Activated CD8-positive, alpha-beta memory T cell treated with anti-CD3 and anti-CD28 coated beads for 4 hours (primary cell): Measurements from ENCODE around the gene ENTPD1.
A peak's percentile ranks its signal among the peaks of the same experiment; 100 is the strongest.
"Not testable (repeated sequence)": the region's sequence is repeated elsewhere in the genome, so short reads cannot be mapped to it uniquely, and the experiment has no call there.

ENCODE experiments used
- DNase-seq, 2 donors: peaks; one replicate each; pipeline ENCODE4 v3.0.0-alpha.2; 2020; ENCODE audit warnings: low read depth in 2 of 2

The ENTPD1 gene

DNA sequence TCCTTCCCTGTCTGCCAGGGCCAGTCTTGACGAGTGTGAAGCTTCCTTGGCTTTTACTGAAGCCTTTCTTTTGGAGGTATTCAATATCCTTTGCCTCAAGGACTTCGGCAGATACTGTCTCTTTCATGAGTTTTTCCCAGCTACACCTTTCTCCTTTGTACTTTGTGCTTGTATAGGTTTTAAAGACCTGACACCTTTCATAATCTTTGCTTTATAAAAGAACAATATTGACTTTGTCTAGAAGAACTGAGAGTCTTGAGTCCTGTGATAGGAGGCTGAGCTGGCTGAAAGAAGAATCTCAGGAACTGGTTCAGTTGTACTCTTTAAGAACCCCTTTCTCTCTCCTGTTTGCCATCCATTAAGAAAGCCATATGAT, 110.5 kb downstream of the ENTPD1 start:
- no peak for DNase-seq

DNA sequence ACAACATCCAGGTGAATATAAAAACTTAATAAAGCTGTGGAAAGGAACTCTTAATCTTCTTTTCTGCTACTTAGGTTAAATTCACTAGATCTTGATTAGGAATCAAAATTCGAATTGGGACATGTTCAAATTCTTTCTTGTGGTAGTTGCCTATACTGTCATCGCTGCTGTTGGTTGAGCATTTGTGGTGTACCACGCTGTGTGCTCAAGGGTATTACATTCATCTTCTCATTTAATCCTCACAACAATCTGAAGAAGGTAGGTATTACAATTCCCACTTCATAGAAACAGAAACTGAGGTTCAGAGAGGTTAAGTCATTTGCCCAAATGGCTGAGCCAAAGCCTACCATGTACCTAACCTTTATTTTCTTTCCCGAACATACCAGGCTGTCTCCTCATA, 111.9 kb downstream of the ENTPD1 start:
- no peak for DNase-seq

DNA sequence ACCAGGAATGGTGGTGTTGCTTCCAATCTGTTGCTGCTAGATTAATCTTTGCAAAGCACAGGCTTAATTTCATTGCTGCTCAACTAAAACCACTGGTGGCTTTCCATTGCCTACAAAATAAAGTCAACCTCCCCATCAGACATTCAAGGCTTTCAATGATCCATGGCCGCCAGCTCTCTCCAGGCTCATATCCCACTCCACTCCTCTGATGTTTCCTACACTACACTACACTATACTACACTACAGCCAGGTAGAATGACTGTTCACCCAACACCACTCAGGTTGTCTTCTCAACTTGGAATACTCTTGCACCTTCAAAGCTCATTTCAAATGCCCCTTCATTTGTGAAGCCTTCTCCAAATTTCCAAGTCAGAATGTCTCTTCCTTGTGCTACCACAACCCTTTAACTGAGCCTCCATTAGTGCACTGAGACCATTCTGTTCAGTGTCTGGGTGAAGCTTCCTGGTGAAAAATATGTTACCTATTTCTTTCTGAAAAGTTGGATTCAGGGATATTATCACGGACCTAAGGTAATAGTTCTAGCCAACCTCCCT, 116.3 kb downstream of the ENTPD1 start:
- no peak for DNase-seq

DNA sequence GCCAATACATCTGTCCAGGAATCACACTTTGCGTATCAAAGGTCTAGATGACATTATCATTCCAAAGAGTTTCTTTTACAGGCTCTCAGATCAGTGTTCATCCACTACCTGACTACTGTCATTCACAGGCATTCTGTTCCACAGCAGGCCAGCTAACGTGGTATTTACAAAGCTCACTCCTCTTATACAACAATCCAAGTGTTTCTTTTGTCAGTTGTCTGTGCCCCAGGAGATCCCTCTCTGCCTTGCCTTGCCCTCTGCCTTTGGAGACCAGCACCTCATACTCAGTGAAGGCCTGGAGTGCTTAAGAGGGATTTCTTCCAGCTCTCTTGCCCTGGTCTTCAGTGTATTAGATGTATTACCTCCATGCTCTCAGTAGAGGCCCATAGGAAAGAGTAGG, 117.2 kb downstream of the ENTPD1 start:
- DNase-seq: no peak

DNA sequence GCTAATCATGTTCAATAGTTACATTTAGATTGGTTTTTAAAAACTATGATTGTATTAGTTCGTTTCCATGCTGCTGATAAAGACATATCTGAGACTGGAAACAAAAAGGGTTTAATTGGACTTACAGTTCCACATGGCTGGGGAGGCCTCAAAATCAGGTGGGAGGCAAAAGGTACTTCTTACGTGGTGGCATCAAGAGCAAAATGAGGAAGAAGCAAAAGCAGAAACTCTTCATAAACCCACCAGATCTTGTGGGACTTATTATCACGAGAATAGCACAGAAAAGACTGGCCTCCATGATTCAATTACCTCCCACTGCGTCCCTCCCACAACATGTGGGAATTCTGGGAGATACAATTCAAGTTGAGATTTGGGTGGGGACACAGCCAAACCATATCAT, 117.7 kb downstream of the ENTPD1 start:
- no peak for DNase-seq

DNA sequence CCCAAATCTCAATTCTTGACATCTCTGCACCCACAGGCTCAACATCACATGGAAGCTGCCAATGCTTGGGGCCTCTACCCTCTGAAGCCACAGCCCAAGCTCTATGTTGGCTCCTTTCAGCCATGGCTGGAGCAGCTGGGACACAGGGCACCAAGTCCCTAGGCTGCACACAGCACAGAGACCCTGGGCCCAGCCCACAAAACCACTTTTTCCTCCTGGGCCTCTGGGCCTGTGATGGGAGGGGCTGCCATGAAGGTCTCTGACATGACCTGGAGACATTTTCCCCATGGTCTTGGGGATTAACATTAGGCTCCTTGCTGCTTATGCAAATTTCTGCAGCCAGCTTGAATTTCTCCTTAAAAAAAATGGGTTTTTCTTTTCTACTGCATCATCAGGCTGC, 118.8 kb downstream of the ENTPD1 start:
- DNase-seq: not testable (repeated sequence)

DNA sequence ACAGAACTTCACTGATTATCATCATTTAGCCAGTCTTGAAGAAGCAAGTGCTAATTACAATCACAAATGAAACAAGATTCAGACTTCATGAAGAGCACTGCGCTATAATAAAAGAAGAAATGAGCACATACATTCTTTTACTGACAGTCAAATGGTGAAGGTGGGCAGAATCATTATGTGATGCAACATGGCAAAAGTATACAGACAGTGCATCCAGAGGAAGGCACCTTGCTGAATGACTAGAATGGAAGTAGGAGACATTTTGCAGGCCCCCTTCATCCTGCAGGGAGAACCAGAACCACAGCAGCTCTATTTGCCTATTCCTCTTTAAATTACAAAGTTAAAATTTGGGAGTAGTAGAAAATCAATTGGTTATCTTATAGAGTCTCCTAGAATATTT, 120.8 kb downstream of the ENTPD1 start:
- DNase-seq: no peak

DNA sequence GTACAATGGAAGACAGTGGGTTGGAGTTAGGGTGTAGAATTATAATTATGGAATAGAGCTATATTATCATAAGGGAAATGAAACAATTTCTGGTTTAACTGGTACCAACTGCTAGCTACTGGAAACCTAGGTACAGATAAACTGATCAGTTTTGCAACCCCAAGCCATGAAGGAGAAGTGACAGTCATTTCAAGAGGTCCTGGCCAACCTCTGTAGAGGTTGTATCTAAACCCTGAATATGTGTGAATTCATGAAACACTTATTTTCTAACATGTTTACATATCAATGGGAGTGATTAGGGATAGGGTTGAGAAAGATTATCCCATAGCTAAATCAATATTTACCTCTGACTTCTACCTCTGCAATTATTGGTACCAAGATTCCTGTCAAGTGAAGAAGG, 121.9 kb downstream of the ENTPD1 start:
- DNase-seq: no peak

DNA sequence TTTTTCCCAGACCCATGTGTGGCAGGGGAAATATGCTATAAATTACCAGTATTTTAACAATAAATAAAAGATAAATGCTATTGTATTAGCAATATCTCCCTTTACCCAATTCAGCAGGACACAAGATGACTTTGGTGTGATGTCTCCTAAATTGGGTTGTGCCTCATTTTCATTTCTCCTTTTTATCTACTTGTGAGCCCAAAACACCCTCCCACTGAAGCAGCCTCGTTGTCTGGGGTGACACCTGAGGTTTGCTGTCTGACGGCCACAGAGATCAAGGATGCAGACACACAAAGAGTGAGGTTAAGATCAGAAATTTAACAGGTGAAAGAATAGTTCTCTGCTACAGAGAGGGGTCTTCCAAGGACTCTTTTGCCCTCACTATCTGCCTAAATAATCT, 124.7 kb downstream of the ENTPD1 start:
- DNase-seq: no peak

DNA sequence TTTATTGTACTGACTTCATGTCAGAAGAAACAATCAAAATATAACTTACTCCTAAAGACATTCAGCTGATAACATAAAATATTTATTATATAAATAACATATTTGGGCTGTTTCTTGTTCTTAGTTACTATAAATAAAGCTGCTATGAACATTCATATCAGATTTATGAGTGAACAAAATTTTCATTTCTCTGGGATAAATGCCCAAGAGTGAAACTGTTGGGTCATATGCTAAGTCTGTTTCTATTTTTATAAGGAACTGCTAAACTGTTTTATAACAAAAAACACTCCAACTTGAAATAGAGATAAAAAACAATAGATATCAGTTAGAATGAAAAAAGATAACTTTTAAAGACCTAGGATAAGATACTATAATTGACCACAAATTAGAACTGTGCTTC, 125.4 kb downstream of the ENTPD1 start:
- no peak for DNase-seq

DNA sequence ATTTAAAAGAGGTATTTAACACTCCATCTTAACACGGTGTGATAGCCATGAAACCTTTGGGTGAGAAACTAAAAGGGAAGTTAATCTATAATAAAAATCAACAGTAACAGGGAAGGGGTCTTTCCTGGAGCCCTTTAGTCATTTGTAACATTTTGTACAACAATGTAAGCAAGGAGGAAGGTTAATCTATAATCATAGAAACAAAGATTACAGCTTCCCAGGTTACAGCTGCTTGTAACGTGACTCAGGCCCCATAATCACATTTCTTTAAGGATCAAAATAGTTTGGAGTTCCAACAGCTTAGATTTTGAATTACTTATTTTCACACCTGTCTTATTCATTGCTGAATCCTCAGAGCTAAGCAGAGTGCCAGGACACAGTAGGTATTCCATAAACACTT, 133.9 kb downstream of the ENTPD1 start:
- DNase-seq: no peak

DNA sequence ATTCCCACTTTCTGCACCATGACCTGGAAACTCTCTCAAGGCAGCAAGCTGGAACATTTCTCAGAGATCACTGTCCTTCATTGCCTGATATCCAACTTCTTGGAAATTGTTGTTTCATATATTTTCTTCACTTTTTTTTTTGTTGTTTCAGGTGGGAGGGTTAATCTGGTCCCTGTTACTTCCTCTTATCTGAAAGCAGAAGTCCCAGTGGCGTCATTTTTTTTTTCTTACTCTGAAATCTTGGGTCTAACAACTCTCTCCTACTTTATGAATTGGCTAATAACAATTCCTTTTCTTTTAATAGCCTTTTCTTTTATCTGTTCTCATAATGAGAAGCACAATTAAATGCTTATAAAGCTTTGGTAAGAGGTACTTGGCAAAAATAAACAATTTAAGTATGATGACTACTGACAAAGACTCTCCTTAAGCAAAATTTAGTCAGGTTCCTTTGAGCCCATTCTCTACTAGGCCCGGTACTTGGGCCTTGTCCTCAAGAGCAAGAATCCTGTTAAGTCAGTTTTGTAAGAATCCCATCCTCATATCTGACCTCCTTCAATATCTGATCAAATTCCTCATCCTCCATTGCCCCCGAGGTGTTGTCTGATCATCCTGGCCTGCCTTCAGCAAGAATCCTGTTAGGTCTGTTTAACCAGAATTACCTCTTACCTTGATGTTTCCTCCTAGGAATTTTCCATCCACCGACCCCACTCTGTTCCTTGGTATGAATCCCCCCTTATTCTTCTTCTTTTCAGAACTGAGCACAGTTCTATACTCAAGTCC, 140.3 kb downstream of the ENTPD1 start:
- DNase-seq: no peak

DNA sequence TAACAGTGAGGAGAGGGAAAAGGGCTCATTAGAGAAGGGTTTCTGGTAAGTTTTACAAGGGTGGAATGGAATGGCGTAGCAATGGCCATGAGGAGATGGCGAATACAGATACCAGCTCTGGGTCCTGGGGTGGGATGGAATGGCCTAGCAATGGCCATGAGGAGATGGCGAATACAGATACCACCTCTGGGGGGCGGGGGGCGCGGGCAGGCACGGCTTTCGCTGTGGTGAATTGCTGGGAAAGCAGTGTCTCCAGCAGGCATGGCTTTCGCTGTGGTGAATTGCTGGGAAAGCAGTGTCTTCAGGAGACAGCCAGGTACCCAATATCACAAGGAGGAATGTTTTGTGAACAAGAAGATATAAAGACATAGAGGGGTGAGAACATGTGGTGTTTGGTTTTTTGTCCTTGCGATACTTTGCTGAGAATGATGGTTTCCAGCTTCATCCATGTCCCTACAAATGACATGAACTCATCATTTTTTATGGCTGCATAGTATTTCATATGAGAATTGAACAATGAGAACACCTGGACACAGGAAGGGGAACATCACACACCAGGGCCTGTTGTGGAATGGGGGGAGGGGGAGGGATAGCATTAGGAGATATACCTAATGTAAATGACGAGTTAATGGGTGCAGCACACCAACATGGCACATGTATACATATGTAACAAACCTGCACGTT, 150.1 kb downstream of the ENTPD1 start:
- not testable (repeated sequence) for DNase-seq

DNA sequence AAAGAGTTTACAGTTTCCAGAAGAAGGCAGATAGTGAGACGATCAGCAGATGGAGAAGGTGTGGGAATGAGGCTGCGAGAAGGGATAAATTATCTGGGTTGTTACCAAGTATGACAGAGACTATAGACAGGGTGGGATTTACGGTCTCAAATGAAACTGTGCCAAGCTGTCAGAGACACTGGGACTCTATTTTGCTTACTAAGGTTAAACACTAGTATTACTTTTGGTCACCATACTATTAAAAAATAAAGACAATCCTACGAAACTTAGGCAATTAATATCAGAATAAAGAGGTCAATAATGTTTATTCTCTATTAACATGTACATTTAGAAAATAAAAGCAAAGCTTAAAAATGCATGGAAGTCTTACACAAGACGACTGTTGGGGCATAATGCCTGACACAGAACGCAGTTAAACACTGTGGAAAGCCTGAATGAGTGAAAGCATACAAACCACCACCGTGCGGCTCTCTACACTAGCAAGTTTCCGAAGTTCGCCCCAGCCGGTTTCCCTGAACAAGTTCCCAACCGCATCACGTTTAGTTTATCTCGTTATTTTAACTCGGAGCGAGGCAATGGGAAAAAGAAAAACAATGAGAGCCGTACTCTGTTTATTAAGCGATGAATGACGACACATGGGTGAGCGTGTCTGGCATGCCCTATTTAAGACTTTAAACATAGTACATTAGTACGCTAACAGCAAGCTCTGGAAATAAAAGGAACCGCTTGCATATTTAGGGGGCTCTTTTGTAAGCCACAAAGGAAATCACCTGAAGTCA, 150.9 kb downstream of the ENTPD1 start:
- no peak for DNase-seq

DNA sequence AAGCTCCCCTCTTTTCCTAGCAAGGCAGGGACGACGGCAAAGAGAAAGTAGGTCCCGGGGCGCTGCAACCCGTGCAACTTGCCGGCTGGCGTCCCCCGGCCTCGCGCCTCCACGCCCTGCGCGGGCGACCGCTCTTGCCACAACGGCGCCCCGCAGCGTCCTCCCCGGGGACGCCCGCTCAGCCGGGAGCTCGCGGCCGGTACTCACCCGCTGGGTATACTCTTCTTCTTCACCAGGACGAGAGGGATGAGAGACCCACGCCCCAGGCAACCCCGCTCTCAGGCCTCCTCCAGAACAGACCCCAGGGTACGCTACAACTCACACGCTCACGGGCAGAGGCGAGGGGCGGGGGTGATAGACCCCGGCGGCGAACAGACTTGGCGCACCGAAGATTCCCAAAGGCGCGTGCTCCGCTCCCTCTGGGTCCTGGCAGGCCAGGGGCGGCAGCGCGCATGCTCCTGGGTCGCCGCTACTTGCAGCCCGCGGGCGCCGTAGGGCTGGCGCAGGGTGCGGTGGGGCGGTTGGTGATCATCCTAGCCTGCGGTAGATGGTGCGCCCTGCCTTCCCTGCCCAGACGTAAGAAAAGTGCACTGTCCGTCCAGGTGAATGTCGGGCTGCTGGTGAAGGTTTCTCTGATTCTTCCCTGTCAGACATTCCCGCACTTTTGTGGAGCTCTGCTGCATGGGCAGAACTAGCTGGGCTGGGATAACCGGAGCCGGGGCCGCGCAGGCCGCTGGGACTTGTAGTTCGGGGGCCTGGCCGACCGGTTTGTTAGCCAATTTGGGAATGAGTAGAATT, 151.7 kb downstream of the ENTPD1 start, which contains the start of gene CC2D2B:
TSS of gene CC2D2B (plus strand) at position 520 of the 798 bp plus-strand sequence. CDS start 3,349 bp downstream, outside the sequence.
- DNase-seq: peak; percentile 32 to 38

DNA sequence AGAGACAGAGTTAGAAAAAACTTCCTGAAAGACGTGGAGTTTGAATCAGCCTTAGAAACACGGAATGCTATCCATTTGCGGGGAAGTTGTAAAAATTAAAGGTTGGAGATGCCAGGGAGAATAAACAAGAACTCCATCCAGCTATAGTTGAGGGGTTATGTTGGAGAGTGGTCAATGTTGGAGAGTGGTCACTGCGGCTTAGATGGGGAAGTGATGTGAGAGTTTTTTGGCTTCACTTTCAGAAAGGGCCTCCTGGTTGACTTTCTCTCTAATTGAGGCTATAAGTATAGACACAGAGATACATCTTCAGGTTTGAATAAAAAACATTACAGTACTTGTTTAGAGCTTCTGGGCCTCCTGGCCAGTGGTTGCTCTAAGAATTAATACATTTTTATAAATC, 152.5 kb downstream of the ENTPD1 start:
- DNase-seq: no peak

DNA sequence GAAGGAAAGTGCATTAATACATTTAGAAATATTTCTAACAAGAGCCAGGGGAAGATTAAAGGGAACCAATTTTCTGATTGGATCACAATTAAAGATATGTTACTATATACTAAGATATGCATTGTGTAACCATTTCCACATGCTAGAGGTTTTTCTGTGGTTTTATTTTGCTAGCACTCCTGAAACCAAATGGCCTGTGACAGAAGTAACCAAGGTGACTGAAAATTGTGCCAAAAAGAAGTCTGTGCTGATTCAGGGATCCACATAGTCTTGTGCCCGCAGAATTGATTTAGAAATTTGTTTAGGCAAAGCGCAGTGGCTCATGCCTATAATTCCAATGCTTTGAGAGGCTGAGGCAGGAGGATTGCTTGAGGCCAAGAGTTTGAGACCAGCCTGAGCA, 153.6 kb downstream of the ENTPD1 start:
- DNase-seq: no peak

DNA sequence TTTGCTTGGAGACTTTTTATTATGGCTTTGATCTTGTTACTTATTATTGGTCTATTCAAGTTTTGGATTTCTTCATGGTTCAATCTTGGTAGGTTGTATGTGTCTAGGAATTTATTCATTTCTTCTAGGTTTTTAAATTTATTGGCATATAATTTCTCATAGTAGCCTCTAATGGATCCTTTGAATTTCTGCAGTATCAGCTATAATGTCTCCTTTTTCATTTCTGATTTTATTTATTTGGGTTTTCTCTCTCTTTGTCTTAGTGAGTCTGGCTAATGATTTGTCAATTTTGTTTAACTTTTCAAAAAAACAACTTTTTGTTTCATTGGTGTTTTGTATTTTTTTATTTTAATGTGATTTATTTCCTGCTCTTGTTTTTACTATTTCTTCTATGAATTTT, 160.1 kb downstream of the ENTPD1 start:
- DNase-seq: not testable (repeated sequence)
